T-helper 1 cell treated with Interleukin-12 subunit alpha and Interleukin-12 subunit beta and Interleukin-4 antibody, amounts not matched to agents 30 ng/mL and 1 ng/mL, for 36 hours (primary cell): ENCODE results near the gene FAM193A. TPM values are rescaled to one million over a fixed set of nuclear protein-coding genes. Genes with fewer than 3 reads are reported as not detected.
"Not testable (repeated sequence)": the region's sequence is repeated elsewhere in the genome, so short reads cannot be mapped to it uniquely, and the experiment has no call there.

ENCODE experiments used
- intact Hi-C: fragments of 100-400 bp; cut with micrococcal nuclease; formaldehyde crosslinking; loops from one replicate; pipeline ENCODE4 v1.15.1; 2024
- total RNA-seq: library from RNA; stranded (reverse); gene quantifications from 2 replicates; pipeline ENCODE4 v1.2.3, GENCODE V29; 2022

The FAM193A gene
- total RNA-seq, 1 donor from 2014 or later = 37.7 TPM

- intact Hi-C loops = no loop called here
Observed at GRCh38 chr4:2765832-2766526, 229.5 kb downstream of the FAM193A start.

GRCh38 chr4:2767046-2767704 is 230.7 kb downstream of the FAM193A start:
- intact Hi-C loops = no loop called here

GRCh38 chr4:2767705-2768074 is 231.2 kb downstream of the FAM193A start:
- intact Hi-C loops = no loop called here

- intact Hi-C loops = no loop called here
Observed at GRCh38 chr4:2768124-2768523, 231.7 kb downstream of the FAM193A start.

- intact Hi-C loops = no loop called here
Observed at GRCh38 chr4:2768921-2769336, 232.5 kb downstream of the FAM193A start.

- intact Hi-C loops = loop anchor here (2.0 kb wide), 1 partner anchor 14 kb away; no protein-coding TSS in a partner anchor
Observed at GRCh38 chr4:2771264-2771663, 234.8 kb downstream of the FAM193A start.

- intact Hi-C loops = not testable (repeated sequence)
Observed at GRCh38 chr4:2780643-2781042, 244.2 kb downstream of the FAM193A start.

- intact Hi-C loops = no loop called here
Observed at GRCh38 chr4:2781911-2782310, 245.5 kb downstream of the FAM193A start.

Other genes with a start within 250 kb of the FAM193A start
- gene ZFYVE28, start 118.0 kb upstream of the FAM193A start, total RNA-seq = 21.2 and 21.6 TPM in 2 replicates
- gene CFAP99, start 117.7 kb upstream of the FAM193A start, total RNA-seq = not detected in 2 replicates
- 98.8 and 102 TPM in 2 replicates for gene RNF4, start 67.5 kb upstream of the FAM193A start, total RNA-seq
- gene TNIP2, start 219.7 kb downstream of the FAM193A start, total RNA-seq = 84.7 and 85.3 TPM in 2 replicates